HG02588 (cell line): ENCODE measurements around the gene PLS3.

Experiments used
- ATAC-seq: cut with Tn5 transposase; IDR thresholded peaks from one replicate; pipeline ENCODE4 v1.9.1; 2021; ENCODE audit warnings: mild to moderate bottlenecking, moderate library complexity; ENCODE audit not compliant: unreplicated experiment

PLS3 gene

DNA sequence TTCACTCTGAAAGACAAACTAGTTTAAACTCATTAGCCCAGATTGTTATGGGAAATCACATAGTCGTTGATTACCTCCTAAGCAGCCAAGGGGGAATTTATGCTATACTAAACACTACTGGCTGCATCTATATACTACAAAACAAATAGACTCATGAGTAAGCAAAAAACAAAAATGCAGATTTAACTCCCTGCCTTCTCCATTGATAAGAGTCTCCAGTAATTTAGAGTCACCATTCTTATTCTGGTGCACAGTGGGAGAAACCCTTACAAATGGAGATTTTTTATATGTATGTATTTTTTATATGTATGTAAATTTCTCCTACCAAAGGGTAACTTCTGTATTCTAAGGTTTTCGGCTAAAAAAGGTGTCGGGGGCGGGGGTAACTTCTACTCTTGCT lies 126.6 kb downstream of the PLS3 start:
- no peak for ATAC-seq

- no peak for ATAC-seq
These were observed 129.0 kb downstream of the PLS3 start for GRCh38 chrX:115689931-115690330.

DNA sequence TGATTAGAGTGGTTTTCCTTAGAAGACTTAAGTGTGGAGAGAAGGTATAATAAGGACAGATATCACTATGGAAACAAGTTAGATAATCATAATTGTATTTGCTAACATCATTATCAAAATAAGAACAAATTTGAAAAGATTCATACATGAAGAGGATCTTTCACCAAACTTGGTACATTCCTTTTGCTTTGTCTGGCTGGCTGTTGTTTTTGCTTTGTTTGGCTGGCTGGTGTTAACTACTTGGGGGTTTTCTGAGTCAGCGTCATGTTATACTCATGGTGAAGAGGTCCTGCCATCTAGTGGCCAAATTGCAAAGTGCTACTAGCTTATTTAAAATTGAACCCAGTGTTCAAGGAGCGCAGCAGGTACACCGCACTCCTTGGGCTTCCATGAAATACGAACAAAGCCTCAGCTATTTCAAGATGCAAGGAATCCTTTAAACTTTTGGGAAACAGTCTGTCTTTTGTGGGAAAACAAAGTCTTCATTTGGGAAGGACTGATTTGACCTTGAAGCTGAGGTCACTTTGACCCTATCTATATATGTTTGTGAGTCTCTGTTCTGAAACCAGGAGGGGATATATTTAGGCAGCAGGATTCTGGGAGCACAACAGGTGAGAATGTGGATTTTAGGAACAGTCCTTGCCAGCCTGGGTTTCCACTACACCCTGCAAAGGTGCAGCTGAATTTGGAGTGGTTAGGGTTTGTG lies 129.7 kb downstream of the PLS3 start:
- peak; percentile 64 for ATAC-seq

GRCh38 chrX:115693476-115693875 lies 132.5 kb downstream of the PLS3 start:
- no peak for ATAC-seq

GRCh38 chrX:115694028-115694427 lies 133.1 kb downstream of the PLS3 start:
- ATAC-seq, result no peak

- no peak for ATAC-seq
These were observed 135.1 kb downstream of the PLS3 start for GRCh38 chrX:115696039-115696438.

DNA sequence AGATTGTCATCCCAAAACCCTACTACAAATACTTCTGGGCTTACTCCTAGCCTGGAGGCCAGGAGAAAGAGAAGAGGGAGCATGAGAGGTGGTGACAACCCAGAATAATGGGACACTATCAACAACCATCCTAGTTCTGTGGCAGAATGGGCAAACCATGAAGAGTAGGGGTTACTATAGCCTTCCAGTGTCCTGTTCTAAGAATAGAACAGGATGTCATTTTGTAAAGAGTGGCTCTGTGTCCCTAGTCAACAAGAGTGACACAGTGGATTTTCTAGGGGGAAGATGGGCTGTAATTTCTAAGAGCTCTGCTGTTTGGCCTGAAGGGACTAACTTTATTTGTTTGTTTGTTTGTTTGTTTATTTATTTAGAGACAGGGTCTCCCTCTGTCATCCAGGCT lies 136.0 kb downstream of the PLS3 start:
- no peak for ATAC-seq

GRCh38 chrX:115697806-115698205 lies 136.8 kb downstream of the PLS3 start:
- ATAC-seq, result no peak
